GM21825 (cell line): Measurements from ENCODE around the gene GOSR2.

Source experiments
- ATAC-seq: cut with Tn5 transposase; IDR thresholded peaks from one replicate; pipeline ENCODE4 v1.9.1; 2021; ENCODE audit warnings: mild to moderate bottlenecking, moderate library complexity; ENCODE audit not compliant: unreplicated experiment

Gene GOSR2

DNA sequence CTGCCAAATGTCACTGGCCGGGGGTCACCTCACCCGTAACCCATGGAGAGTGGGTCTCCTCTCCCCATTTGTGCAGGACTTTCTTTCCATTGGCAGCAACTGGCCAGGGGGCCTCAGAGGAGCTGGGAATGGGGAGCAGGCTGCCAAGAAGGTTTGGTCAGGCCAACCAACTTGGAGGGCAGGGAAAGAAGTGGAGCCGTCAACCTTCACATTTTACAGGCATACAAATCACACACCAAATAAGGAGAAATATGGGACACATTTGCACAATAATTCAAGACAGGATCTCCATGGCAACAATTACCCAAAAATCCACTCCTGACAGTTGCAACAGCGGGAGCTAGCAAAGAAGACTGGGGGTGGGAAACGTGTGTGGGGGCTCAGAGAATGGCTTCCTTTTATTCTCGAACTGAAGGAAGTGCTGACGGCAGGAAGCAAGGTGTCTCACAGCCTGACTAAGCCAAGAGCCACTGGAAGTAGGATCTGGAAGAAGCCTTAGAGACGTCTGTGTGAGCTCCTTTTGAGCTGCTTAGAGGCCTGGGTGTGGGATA, 35.2 kb downstream of the GOSR2 start:
- no peak for ATAC-seq

DNA sequence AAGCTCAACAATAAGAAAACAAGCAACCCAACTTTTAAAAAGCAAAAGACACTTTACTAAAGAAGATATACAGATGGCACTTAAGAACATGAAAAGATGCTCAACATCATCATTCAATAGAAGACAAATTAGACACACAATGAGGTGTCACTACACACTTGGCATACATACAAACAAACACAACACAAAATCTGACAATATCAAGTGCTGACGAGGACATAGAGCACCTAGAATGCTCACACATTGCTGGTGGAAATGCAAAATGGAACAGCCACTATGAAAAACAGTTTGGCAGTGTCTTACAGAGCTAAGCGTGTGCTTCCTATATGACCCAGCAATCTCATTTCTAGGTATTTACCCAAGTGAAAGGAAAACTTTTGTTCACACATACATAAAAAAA, 37.2 kb downstream of the GOSR2 start:
- no peak for ATAC-seq

DNA sequence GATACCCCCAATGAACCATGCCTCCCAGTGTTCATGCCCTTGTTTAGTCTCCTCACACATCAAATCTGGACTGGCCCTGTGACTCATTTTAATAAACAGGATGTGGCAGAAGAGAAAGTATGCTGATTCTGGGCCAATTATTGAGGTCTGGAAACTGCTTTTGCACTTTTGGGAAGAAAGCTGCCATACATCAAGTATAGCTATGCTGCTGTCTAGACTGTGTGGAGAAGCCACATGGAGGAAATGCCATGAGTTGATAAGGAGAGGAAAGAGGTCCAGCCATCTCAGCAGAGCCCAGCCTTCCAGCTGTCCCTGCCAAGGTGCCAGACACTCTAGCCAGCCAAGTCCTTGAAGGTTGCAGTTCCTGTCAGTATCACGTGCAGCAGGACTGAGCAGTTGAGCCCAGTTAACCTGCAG, 39.4 kb downstream of the GOSR2 start:
- ATAC-seq: no peak

DNA sequence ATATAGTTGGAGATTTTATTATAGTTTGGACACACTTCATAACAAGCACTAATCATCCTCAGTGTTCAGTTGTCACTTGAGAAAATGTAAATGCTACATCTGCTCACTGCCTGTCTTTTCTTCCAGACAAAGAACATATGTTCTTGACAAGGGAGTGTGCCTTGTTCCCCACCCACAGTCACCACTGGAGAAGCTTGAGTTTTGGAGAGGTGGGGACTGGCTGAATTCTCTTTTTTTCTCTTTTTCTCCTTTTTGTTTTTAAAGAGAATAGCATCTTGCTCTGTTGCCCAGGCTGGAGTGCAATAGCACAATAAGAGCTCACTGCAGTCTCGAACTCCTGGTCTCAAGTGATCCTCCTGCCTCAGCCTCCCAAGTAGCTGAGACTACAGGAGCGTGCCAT, 40.6 kb downstream of the GOSR2 start:
- no peak for ATAC-seq

DNA sequence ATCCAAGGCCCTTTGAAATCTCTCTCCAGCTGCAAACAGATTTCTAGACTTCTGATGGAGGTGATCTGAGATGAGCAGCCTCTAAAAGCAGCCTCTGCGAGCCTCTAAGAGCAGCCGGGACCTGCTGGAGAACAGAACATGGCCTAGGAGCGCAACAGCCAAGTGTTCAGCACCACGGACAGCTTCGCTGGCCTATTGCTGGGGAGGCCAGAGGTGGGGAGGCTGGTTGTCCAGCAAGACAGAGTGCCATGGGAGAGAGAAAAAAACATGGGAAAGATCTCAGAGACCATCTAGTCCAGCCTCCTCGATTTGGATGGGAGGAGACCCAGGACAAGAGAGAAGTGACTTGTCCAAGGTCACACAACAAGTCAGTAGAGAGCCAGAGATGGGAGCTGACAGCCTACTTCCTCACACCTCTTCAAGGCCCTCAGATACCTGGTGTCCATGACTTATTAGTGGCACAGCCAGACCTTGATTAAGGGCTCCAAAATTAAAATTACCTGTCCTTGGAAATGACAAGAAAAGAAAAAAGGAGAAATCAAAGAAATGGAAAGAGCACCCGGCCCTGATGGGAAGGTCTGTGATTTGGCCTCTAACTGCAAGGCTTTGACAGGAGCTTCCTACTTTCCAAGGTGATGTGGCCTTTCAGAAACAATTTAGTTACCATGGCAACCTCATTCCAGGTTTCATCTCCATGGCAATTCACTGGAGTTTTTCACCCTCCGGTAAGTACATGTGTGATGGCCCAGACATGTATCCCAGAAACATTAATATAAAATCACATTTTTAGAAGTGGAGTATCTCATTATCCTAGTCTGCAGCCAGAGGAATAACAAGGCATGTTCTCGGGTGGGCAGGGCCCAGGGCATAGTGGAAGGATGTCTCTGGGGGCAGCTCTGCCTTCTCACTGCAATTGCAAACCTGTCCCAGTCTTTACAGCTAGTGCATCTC, 41.6 kb downstream of the GOSR2 start:
- ATAC-seq: no peak

DNA sequence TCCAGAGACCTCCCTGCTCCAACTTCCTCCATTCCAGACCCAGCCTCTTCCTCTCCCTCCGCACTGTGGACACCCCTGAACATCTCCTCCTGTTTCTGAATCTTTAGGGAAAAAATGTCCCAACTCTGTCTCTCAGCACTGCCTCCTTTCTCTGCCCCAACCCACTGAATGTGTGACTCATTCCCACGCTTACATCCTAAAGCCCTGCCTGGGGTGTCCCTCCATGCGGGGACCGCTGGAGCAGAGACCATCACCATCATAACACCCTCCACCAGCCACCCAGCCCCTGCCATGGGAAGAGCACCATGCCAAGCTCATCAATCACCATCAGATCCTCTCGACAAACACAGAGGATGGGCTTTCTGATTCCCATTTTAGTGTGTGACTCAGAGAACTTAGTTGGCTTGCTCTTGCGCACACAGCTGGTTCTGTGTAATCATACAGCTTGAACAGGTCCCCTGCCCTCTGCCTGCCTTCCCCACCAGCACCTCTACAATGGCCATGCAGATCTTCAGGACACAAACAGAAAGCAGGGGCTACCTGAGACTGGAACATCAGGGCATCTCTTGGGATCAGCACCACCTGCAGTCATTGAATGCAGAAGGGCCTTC, 45.4 kb downstream of the GOSR2 start:
- ATAC-seq: no peak

DNA sequence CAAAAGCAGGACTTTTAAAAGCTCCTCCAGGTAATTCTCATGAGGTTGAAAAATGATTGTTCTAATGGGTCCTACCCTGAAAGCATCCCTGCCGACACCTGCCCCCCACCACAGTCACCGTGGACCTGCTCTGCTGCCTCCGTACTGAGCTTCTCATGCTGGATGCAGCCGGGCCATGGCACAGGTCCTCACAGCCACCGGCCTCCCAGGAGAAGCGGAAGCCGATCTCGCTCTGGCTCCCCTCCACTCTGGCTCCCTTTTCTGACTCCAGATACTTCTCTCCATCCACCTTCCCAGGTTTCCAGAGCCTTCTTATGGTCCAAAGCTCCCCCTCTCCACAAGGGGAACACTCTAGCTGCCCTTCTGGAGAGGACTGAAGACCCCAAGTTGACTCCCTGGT, 45.9 kb downstream of the GOSR2 start:
- no peak for ATAC-seq

DNA sequence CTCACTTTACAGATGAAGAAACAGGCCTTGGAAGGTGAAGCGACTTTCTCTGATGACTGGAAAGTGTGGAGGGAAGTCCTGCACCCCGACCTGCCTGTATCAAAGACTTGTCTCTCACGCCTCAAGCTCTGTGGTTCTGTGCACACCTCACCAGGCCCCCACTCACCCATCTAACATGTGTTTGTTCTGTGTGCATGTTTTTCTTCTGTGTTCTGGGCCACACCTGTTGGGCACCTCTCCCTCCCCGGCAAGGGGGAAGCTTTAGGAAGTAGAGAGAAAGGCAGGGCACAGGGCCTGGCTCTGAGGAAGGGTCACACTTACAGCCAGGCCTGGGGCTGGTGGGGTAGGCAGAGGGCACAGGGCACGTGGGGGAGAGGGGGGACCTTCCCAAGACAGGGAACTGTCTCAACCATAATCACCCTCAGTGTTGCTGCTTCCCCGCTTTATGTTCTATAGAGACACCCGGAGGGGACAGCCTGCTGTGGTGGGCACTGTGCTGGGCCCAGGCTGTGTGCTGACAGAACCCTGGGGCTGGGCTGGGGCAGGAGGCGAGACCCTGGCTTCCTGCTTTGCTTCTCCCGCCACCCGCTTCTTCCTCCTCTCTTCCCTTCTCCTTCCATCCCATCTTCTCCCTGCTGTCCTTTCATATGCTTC, 48.8 kb downstream of the GOSR2 start:
- ATAC-seq: no peak

DNA sequence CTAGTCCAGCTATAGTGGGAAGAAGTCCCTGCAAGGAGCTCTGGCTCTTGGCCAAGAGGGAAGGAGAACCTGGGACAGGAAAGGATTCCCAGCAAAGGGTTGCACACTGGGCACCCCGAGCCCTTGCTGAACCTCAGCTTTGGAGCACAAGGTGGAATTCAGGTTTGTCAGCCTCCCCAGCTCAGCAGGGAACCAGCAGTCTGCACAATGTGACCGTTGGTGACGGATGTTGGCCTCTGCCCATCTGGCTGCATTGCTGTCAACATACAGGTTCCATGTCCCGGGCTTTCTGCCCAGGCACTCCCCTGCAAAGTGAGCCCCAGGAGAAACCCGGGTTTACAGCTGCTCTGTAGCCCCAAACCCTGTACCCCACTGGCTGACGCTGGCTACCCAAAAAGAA, 49.4 kb downstream of the GOSR2 start:
- ATAC-seq: no peak

DNA sequence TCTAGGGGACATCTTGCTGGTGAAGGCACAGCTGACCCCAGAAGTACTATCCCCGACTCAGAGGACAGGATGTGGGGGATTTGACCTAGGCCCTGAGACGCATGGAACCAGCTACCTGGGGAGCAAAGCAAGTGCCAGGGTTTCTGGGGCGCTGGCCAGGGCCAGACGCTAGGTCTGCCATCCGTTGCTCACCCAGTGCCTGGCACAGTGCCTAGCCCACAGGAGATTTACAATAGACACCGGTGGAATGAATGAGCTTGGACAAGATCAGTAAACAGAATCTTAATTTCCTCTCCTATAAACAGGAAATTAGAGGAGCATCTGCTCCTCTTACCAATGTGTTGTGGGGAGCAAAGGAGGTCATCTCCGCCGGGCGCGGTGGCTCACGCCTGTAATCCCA, 51.1 kb downstream of the GOSR2 start:
- ATAC-seq: no peak

DNA sequence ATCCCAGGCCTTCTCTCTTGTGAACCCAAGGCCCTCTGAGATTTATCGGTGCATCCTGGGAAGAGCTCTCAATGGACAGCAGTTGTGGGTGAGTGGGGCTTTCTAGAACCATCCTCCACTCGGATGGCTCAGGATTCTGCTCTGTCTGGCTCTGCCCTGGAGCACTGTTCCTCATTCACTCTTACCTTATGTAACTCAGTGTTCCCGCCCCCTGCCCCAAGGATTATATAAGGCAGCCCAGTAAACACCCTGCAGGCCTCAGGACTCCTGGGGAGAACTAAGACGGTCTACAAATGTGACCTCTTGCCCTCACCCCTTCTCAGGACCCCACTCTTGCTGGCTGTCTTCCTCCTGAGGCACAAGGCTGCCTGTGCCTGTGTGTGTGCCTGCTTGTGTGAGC, 52.3 kb downstream of the GOSR2 start:
- no peak for ATAC-seq

DNA sequence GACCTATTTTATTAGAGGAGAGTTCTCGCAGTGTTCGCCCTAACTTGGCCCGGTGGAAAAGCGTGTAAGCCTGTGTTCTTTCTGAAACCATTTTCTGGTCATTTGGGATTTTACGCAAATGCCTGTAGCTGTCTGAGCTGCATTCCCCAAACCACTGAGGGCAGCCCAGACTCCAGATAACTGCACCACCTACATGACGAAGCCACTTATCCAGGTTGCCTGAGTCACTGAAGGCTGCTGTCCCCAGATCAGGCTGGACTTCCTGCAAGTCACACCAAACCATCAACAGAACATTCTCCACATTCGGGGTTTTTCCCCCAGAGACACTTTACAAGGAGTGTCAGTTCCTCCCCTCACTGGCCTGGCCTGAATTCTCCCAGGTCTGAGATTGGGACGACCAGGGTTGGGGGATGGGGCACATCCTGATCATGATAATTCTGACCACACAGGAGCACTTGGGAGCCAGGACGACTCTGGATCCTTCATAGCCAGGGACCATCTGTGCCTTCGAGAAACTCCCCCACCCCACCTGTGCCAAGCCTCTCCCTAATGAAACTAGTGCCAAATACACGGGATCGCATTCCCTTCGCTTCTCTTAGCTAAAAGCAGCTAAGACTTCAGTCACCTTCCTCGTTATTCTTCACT, 53.8 kb downstream of the GOSR2 start:
- ATAC-seq: no peak

DNA sequence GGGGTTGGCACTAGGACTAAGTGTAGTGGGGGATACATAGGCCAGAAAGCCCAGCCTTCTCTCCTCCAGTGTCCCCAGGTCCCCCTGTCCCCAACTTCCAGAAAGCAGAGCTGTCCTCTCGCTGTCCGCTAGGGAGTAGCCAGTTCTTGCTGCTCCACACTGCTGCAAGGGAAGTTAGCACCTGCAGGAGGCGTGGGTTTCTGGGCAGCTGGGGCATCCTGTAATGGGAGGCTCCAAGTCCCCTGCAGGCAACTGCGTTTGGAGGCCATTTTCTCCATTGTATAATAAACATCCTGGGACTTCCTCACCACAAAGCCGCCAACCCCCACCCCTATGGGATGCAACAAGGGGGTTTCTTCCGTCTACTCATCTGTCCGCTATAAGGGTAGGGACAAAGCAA, 54.4 kb downstream of the GOSR2 start:
- ATAC-seq: no peak

DNA sequence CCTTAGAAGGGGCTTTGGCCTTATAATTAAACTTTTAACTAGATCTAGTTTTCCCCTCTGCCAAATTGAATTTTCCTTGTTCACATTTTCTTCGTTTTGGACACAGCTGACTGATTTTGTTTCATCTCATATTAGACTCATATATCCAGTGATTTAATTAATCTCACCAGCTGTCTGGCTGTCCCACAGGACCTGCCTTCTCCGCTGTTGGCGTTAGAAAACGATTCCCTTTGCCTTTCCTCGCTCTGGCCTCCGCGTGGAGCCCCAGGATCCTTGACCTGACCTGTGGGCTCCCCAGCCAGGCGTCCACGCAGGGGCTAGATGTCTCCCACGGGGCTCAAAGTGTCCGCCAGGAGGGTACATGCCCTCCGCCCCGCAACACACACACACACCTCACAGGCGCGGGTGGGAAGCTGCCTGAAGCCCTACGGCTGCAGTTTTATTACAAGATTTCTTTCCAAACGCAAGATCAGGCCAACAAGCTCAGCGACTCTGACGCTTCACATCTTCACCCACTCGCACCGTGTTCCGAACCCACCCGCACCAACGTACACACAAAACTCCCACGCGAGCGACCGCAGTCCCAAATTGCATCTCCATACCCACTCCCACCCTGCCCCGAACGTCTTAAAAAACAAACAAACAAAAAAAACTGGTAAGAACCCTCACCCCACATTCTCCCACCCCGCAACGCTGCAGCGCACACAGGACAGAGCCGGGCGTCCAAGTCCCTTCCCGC, 55.0 kb downstream of the GOSR2 start:
- no peak for ATAC-seq

DNA sequence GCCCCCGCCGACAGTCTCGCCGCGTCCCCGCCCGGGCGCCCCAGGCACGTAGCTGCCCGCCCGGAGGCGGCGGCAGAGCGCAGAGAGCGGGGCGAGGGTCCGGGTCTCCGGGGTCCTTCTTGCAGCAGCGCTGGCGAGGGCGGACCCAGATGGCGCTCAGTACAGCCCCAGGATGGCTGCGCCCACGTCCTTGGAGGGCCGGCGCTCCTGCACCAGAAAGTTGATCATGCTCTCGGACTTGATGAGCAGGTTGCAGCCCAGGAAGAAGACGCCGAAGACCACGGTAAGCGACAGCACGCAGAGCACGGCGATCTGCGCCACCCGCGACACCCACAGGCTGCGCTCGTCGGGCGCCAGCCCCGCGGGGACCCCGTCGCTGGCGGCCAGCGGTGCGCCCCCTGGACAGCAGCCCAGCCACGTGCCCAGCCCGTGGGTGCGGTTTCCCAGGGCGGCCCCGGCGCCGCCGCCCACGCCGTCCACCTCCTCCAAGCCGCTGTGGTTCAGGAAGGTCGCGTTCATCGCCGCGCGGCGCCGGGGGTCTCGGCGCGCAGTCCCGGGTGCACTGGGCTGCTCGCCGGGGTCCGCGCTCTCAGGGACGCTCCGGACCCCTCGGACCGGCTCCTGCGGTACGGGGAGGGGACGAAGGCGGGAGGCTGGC, 55.7 kb downstream of the GOSR2 start:
- ATAC-seq: no peak

DNA sequence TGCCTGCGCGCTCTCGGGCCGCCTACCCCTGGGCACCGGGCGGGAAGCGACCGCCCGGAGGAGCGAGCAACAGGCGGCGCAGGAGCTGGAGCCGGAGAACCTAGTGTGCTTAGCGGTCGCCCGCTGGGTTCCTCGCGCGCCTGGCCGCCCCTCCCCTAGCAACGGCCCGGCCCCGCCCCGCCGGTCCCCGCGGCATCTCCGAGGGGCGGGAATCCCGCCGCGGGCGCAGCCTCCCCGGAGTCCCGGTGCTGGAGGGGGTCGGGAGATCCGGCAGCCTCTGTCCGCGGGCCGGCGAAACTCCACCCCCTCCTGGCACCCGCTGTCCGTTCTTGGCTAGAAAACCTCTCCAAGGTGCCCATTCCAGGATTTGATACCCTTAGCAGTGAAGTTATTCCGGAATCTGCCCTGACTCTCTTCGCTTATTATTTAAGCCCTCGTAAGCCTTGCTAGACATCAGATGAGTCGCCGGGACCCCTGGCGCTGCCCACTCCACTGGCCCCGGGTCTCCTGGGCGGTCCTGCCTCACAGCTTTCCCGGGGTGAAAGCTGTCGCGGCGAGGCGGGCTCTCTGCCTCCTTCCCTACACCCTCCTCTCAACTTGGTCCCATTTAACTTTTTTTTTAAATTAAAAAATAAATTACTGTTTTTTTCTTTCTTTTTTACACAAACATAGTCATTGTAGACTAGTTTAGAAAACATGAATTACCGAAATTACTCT, 56.3 kb downstream of the GOSR2 start, which contains the start of gene RPRML:
Gene RPRML (minus strand): TSS at position 107 of the 717 bp plus-strand sequence. CDS start 246 bp downstream, outside the sequence.
- no peak for ATAC-seq

DNA sequence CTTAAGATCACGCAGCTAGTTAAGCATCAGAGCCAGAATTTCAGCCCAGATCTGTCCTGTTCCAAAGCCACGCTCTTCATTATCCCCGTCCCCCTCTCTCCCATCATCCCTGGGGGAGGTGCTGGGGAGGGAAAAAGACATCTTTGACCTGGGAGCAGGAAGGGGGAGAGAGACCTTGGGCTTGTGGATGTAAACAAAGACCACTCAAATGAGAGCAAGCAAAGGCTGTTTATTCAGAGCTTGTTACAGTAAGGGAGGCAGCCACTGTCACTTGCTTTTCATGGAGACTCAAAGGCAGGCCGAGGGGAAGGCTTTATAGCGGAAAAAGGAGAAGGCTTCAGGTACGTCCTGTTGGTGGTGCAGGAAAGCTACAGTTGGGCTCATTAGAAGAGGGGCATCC, 59.6 kb downstream of the GOSR2 start:
- no peak for ATAC-seq

DNA sequence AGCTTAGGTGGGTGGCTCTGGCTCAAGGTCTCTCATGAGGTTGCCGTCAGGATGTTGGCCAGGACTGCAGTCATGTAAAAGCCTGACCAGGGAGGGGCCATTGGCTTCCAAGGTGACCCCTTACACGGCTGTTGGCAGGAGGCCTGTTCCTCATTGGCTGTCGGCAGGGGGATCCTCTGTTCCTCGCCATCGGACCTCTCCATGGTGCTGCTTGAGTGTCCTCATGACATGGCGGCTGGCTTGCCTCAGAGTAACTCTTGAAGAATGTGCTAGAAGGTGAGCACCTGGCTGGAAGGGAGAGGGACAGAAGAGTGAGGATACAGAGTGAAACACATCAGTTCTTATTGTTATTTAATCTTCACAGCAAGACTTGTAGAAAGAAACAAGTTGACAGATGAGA, 60.8 kb downstream of the GOSR2 start:
- ATAC-seq: no peak

DNA sequence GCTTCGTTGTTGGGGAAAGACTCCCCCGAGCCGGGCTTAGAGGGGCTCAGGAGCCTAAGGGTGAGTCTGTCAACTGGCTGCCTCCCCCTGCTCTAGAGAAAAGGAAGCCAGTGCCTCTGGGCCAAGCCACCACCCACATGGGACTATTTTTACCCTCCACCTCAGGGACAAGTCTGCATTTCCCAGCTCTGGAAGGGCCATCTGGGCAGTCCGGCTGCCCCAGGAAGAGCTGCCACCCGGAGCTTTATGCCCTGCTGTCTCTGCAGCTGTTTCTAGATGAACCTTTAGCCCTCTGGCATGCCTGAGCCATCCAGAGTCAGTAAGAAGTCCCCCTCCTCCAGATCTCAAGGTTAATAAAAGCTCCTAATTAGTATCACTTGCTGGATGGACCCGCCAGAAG, 61.4 kb downstream of the GOSR2 start:
- ATAC-seq: no peak
